GM21737 (cell line): ENCODE results near the gene SERPINH1.
"Not testable (repeated sequence)": the region's sequence is repeated elsewhere in the genome, so short reads cannot be mapped to it uniquely, and the experiment has no call there.

Source experiments
- ATAC-seq: cut with Tn5 transposase; IDR thresholded peaks from one replicate; pipeline ENCODE4 v1.9.1; 2021; ENCODE audit warnings: mild to moderate bottlenecking, moderate library complexity; ENCODE audit not compliant: unreplicated experiment

Gene SERPINH1

GRCh38 chr11:75572744-75573143 is 10.7 kb downstream of the SERPINH1 start:
- no peak for ATAC-seq

- no peak for ATAC-seq
Measured at GRCh38 chr11:75574698-75575602, 12.9 kb downstream of the SERPINH1 start.

- ATAC-seq = no peak
Measured at GRCh38 chr11:75576017-75576416, 14.0 kb downstream of the SERPINH1 start.

GRCh38 chr11:75576499-75576918 is 14.5 kb downstream of the SERPINH1 start:
- peak; percentile 59 for ATAC-seq

GRCh38 chr11:75577207-75577606 is 15.2 kb downstream of the SERPINH1 start:
- ATAC-seq = no peak

GRCh38 chr11:75578977-75579376 is 16.9 kb downstream of the SERPINH1 start:
- no peak for ATAC-seq

- no peak for ATAC-seq
Measured at GRCh38 chr11:75579841-75580240, 17.8 kb downstream of the SERPINH1 start.

- no peak for ATAC-seq
Measured at GRCh38 chr11:75582506-75582894, 20.4 kb downstream of the SERPINH1 start.

GRCh38 chr11:75582895-75583717 is 21.1 kb downstream of the SERPINH1 start:
- ATAC-seq = no peak

- no peak for ATAC-seq
Measured at GRCh38 chr11:75583718-75584658, 21.9 kb downstream of the SERPINH1 start.

- ATAC-seq = not testable (repeated sequence)
Measured at GRCh38 chr11:75584659-75585292, 22.7 kb downstream of the SERPINH1 start.

- ATAC-seq = no peak
Measured at GRCh38 chr11:75585293-75585670, 23.2 kb downstream of the SERPINH1 start.

- no peak for ATAC-seq
Measured at GRCh38 chr11:75586395-75586794, 24.3 kb downstream of the SERPINH1 start.

- no peak for ATAC-seq
Measured at GRCh38 chr11:75588051-75588481, 26.0 kb downstream of the SERPINH1 start.

GRCh38 chr11:75589051-75589450 is 27.0 kb downstream of the SERPINH1 start:
- ATAC-seq = no peak

GRCh38 chr11:75589933-75590332 is 27.9 kb downstream of the SERPINH1 start:
- ATAC-seq = no peak

- ATAC-seq = no peak
Measured at GRCh38 chr11:75591371-75591770, 29.3 kb downstream of the SERPINH1 start.

GRCh38 chr11:75591966-75592365 is 29.9 kb downstream of the SERPINH1 start:
- ATAC-seq = no peak

GRCh38 chr11:75592715-75593114 is 30.7 kb downstream of the SERPINH1 start:
- ATAC-seq = no peak

- no peak for ATAC-seq
Measured at GRCh38 chr11:75593286-75593915, 31.3 kb downstream of the SERPINH1 start.
